Measurements from ENCODE around the gene OPCML. TPM values are rescaled to one million over a fixed set of nuclear protein-coding genes. Genes with fewer than 3 reads are reported as not detected.

Gene OPCML
- total RNA-seq, 2 experiments from 2014 or later: not detected

DNA sequence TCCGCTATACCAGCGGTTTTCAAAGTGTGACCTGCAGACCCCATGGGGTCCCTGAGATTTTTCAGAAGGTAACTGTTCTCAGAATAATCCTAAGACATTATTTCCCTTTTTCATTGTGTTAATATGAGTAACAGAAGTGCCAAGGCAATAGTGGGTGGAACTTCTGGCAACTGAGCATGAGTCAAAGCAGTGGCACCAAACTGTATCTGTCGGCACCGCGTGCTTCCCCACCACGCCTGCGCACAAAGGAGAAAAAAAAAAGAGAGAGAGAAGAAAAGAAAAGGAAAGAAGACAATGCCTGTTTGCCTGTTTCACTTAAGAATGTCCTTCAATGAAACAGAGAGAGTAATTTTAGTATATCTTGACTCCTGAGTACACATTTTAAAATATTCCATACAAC lies 679.9 kb downstream of the OPCML start:
- intact Hi-C loops (cut with DNase I, micrococcal nuclease): no loop called here
- H3K27ac Mint-ChIP-seq: no peak overlapping the region
- CTCF ChIA-PET: no interaction called here

DNA sequence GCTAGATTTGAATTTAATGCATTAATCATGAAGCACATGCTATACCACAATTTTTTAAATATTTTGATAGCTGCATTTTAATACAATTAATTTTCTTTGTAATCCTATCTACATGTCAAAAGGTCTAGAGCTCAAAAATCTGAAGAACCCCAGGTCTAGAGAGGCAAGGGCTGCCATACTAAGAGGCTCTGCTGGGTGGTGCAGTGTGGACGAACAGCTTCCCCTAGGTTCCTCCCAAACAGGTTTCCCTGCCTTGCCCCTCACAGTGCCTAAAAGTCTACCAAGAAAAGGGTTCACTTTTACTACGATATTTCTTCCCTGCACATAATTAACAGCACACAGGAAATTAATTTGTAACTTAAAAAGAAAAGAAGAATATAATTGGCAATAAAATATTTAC lies 681.1 kb downstream of the OPCML start:
- CTCF ChIA-PET: no interaction called here
- Mint-ChIP-seq H3K4me3 (no peak overlapping the region), H3K4me1 (no peaks in the 10 kb centered on the region)

More for the DNA sequence above, 679.9 kb downstream of the OPCML start:
- H3K27me3 Mint-ChIP-seq: peaks cover 3% of the 10 kb centered on the region
- POLR2A ChIA-PET: no interaction called here
- no peak for DNase-seq
- no peaks in the 10 kb centered on the region for H3K9me3 Mint-ChIP-seq (ENCODE audit: low read depth)
- no peak overlapping the region for H3K4me3 Mint-ChIP-seq
- H3K4me1 Mint-ChIP-seq: no peaks in the 10 kb centered on the region
- H3K36me3 Mint-ChIP-seq (ENCODE audit: low read depth): no peaks in the 10 kb centered on the region
- ATAC-seq: no peak

DNA sequence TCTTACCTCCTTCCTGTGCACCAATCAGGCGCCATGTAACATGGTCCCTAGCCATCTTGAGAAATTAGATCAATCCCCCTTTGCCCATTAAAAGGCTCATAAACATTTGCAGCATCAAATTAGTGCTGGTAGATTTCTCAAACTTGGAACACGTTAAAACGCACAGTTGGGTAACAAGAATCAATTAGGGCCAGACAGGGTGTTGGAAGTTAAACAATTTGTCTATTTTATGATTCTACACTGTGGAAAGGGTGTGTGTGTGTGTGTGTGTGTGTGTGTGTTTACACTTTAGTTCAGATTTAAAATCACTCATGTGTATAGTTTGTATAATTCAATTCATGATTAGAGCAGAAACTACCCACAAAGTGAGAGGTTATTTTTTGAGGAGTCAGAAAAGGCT lies 682.0 kb downstream of the OPCML start:
- Mint-ChIP-seq H3K9me3 (ENCODE audit: low read depth) (no peaks in the 10 kb centered on the region), H3K27ac (no peak overlapping the region), H3K4me1 (no peaks in the 10 kb centered on the region), H3K36me3 (ENCODE audit: low read depth) (no peaks in the 10 kb centered on the region), H3K4me3 (no peak overlapping the region), H3K27me3 (peaks cover 2% of the 10 kb centered on the region)
- POLR2A ChIA-PET: interaction anchor here (0.5 kb wide), 1 partner anchor 36 kb away, joined by 4 read pairs; no protein-coding TSS in a partner anchor
- ATAC-seq (no peak), DNase-seq (no peak)
- intact Hi-C loops (cut with DNase I, micrococcal nuclease): no loop called here
- CTCF ChIA-PET: no interaction called here

More for the DNA sequence above, 681.1 kb downstream of the OPCML start:
- H3K36me3 Mint-ChIP-seq (ENCODE audit: low read depth): no peaks in the 10 kb centered on the region
- H3K9me3 Mint-ChIP-seq (ENCODE audit: low read depth): no peaks in the 10 kb centered on the region
- DNase-seq: no peak
- POLR2A ChIA-PET: no interaction called here
- intact Hi-C loops (cut with DNase I, micrococcal nuclease): no loop called here
- no peak for ATAC-seq
- H3K27me3 Mint-ChIP-seq: peaks cover 2% of the 10 kb centered on the region
- H3K27ac Mint-ChIP-seq: no peak overlapping the region

DNA sequence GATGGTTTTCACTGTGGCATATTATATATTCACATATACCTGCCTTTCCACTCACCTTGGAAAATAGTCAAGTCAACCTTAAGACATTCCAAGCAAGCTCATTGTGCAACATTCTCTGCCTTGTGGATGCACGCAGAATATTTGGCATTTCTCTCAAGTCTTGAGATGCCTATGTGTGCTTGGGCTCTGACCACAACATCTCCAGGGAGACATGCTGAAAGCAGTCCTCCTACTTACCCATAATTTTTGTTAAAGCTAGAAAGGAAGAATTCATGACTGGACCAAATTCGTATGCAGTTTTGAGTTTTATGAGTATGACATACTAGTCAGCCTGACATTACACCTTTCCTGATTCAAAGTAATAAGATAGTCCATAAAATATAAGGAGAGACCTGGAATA lies 684.0 kb downstream of the OPCML start:
- Mint-ChIP-seq H3K27ac (no peak overlapping the region), H3K4me3 (no peak overlapping the region), H3K9me3 (ENCODE audit: low read depth) (no peaks in the 10 kb centered on the region), H3K27me3 (peaks cover 2% of the 10 kb centered on the region), H3K4me1 (no peaks in the 10 kb centered on the region), H3K36me3 (ENCODE audit: low read depth) (no peaks in the 10 kb centered on the region)
- POLR2A ChIA-PET: no interaction called here
- ATAC-seq (no peak), DNase-seq (no peak)
- intact Hi-C loops (cut with DNase I, micrococcal nuclease): no loop called here
- CTCF ChIA-PET: no interaction called here

DNA sequence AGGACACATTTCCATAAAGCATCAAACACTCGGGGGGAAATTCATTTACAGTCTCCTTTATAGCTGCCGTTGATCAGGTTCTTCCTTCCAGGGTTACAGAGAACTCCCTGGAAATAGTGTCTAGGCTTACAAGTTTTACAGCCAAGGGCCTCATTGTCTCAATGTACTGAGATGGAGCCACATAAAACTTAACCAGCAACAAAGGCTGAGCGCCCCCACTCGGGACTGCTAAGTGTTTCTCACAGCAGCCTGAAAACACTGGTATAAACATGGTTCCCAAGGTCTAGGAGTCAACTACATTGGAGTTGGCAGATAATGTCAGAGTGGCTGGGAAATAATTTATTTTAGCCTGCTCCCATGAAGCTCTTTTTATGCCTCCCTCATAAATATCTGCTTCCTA lies 686.2 kb downstream of the OPCML start:
- no peak overlapping the region for H3K27ac Mint-ChIP-seq
- H3K9me3 Mint-ChIP-seq (ENCODE audit: low read depth): no peaks in the 10 kb centered on the region
- POLR2A ChIA-PET: no interaction called here
- peaks cover 2% of the 10 kb centered on the region for H3K27me3 Mint-ChIP-seq
- intact Hi-C loops (cut with DNase I, micrococcal nuclease): no loop called here
- H3K36me3 Mint-ChIP-seq (ENCODE audit: low read depth): no peaks in the 10 kb centered on the region
- no peak for DNase-seq
- no peaks in the 10 kb centered on the region for H3K4me1 Mint-ChIP-seq
- H3K4me3 Mint-ChIP-seq: no peak overlapping the region
- no peak for ATAC-seq
- CTCF ChIA-PET: no interaction called here

DNA sequence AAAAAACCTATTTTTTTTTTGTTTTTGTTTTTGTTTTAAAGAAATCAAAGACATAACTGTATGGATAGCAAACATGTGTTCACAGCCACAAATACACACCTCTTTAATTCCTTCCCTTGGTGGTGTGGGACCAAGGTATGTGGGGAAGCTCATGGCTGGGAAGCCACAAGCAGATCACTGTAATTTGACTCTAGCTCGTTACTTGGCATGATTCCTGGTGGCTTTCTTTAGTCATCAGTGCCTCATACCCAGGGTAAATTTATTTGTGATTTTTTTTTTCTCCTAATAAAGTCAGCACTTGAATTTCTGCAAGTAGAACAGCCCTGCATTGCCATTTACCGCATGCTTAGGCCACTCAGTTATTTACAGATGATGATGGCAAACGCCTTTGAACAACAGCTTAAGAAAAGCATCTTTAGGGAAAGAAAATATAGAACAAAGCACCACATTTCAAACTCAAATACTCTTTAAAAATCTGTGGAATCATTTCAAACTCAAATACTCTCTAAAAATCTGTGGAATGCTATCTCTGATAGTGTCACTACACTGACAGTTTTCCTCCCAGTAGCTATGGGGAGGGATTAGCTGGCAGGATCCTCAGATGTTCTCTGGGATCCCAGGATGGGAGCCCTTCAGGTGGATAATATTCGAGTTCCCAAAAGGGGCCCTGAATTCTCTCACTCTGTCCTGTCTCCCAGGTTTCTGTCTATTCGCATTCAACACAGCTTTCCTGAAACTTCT lies 687.2 kb downstream of the OPCML start:
- ChIA-PET CTCF (no interaction called here), POLR2A (no interaction called here)
- H3K36me3 Mint-ChIP-seq (ENCODE audit: low read depth): no peaks in the 10 kb centered on the region
- no peaks in the 10 kb centered on the region for H3K4me1 Mint-ChIP-seq
- intact Hi-C loops (cut with DNase I, micrococcal nuclease): no loop called here
- peaks cover 2% of the 10 kb centered on the region for H3K27me3 Mint-ChIP-seq
- H3K9me3 Mint-ChIP-seq (ENCODE audit: low read depth): no peaks in the 10 kb centered on the region
- DNase-seq (no peak), ATAC-seq (no peak)
- no peak overlapping the region for H3K27ac Mint-ChIP-seq
- H3K4me3 Mint-ChIP-seq: no peak overlapping the region

DNA sequence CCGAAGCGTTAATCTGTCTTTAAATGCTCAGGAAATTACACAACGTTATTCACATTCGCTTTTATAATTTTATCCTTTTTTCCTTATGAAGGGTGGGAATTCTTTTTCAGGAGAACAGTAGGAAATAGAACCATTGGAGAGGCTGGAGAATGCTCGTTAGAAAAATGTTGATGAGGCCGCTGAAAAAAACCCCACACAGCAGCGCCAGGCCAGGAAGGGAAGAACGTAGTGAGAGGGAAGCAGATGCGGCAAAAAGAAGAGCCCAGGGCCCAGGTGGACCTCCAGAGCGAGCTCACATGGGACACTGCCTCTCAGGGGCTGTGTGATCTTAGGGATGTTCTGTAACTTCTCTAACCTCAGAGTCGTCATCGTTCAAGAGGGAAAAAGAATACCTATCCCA lies 691.6 kb downstream of the OPCML start:
- Mint-ChIP-seq H3K27ac (no peak overlapping the region), H3K9me3 (ENCODE audit: low read depth) (peaks cover 2% of the 10 kb centered on the region), H3K36me3 (ENCODE audit: low read depth) (no peaks in the 10 kb centered on the region), H3K27me3 (peaks cover 3% of the 10 kb centered on the region), H3K4me3 (no peak overlapping the region), H3K4me1 (no peaks in the 10 kb centered on the region)
- no peak for DNase-seq
- CTCF ChIA-PET: no interaction called here
- ATAC-seq: no peak
- POLR2A ChIA-PET: no interaction called here
- intact Hi-C loops (cut with DNase I, micrococcal nuclease): no loop called here

DNA sequence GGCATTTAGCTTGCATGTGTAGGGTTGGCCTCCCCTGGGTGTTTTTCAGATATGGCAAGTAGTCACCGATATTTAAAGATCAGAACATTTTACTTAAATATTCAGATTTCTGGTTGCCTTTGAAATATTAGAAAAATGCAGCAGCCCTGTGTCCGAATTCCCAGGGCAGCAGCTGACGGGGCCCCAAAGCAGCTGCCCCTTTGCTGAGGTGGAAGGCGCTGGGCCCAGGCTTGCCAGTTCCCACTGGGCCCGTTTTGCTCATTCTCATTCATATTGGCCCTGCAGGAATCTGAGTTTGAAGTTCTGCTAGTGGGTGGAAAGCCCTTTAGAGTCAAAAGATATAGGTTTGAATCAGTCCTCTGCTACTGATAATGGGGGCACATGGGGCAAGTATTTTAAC lies 692.1 kb downstream of the OPCML start:
- Mint-ChIP-seq H3K36me3 (ENCODE audit: low read depth) (no peaks in the 10 kb centered on the region), H3K4me1 (no peaks in the 10 kb centered on the region), H3K27me3 (peaks cover 3% of the 10 kb centered on the region), H3K4me3 (no peak overlapping the region), H3K27ac (no peak overlapping the region), H3K9me3 (ENCODE audit: low read depth) (peaks cover 2% of the 10 kb centered on the region)
- no peak for DNase-seq
- ChIA-PET POLR2A (no interaction called here), CTCF (no interaction called here)
- intact Hi-C loops (cut with DNase I, micrococcal nuclease): no loop called here
- ATAC-seq: no peak

DNA sequence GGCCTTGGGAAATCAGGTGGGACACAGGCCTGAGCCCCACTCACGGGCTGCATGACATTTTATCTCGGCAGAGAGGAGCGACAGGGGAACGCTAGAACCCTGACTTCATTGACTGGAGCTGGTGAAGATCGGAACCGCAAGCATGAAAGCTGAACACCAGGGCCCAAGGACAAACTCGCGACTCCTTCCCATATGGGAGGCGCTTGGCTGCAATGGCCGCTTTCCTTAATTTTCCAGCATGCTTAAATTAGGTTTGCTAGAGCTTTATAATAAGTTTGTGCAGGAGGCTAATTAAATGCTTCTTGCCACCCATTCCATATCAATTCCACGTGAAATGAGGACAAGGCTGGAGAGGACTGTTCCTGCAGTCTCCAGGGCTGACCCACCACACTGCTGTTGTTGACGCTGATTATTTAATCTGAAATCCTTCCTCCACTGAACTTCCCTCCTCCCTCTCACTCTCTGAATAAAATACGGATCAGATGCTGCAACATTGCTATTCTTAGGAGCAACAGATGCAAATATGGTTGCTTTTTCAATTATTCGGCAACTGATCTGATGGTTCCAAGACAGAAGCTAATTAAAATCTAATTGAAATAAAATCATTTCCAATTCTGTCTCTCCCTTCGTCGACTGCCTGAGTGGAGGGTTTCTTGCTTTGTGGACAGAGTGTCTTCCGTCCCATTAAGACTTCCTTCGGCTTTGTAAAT lies 692.9 kb downstream of the OPCML start:
- POLR2A ChIA-PET: no interaction called here

DNA sequence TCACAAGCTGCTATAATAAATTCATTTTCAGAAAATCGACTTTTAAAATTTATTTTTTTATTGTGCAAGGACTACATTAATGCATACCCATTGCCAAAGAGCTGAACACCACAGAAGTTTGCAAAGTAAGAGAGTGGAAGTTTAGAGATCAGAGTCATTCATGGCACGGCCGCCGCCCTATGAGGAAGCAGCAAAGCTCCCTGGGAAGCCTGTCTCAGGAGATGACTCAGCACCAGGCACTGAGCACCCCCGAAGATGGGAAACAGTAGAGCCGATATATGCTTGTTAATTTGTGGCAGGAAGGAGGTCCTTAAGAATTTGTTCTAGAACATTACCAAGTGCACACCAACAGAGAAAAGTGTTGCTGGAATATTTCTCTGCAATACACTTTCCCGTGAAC lies 693.7 kb downstream of the OPCML start:
- H3K4me1 Mint-ChIP-seq: no peaks in the 10 kb centered on the region
- DNase-seq (no peak), ATAC-seq (no peak)
- no peak overlapping the region for H3K4me3 Mint-ChIP-seq
- H3K9me3 Mint-ChIP-seq (ENCODE audit: low read depth): peaks cover 2% of the 10 kb centered on the region
- POLR2A ChIA-PET: no interaction called here
- intact Hi-C loops (cut with DNase I, micrococcal nuclease): no loop called here
- no peak overlapping the region for H3K27ac Mint-ChIP-seq
- no peaks in the 10 kb centered on the region for H3K36me3 Mint-ChIP-seq (ENCODE audit: low read depth)
- CTCF ChIA-PET: no interaction called here
- peaks cover 3% of the 10 kb centered on the region for H3K27me3 Mint-ChIP-seq

More for the DNA sequence above, 692.9 kb downstream of the OPCML start:
- no peak overlapping the region for H3K27ac Mint-ChIP-seq
- CTCF ChIA-PET: no interaction called here
- no peaks in the 10 kb centered on the region for H3K4me1 Mint-ChIP-seq
- intact Hi-C loops (cut with DNase I, micrococcal nuclease): no loop called here
- H3K4me3 Mint-ChIP-seq: no peak overlapping the region
- DNase-seq: no peak
- H3K27me3 Mint-ChIP-seq: peaks cover 3% of the 10 kb centered on the region
- no peaks in the 10 kb centered on the region for H3K36me3 Mint-ChIP-seq (ENCODE audit: low read depth)
- peaks cover 2% of the 10 kb centered on the region for H3K9me3 Mint-ChIP-seq (ENCODE audit: low read depth)
- ATAC-seq: no peak

DNA sequence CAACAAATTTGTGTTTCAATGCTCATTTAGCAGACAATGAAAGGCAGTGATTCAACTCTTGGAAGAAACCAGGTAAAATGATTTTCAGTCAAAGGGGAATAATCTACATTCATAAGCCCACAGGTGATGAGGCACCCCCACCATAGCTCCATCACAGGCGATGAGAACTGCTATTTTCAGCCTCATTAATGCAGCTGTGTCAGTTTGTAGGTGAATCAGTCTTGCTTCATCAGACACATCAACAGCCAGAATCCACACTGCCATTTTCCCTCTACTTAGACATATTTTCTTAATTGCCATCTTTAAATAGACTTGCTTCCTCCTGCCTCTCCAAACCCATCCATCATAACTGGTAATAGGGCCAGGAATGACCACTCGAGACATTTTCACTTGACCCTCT lies 701.0 kb downstream of the OPCML start:
- ChIA-PET CTCF (no interaction called here), POLR2A (no interaction called here)
- intact Hi-C loops (cut with DNase I, micrococcal nuclease): no loop called here
- no peaks in the 10 kb centered on the region for H3K36me3 Mint-ChIP-seq (ENCODE audit: low read depth)
- ATAC-seq: no peak
- DNase-seq: no peak
- H3K27ac Mint-ChIP-seq: no peak overlapping the region
- no peaks in the 10 kb centered on the region for H3K9me3 Mint-ChIP-seq (ENCODE audit: low read depth)
- no peak overlapping the region for H3K4me3 Mint-ChIP-seq
- H3K27me3 Mint-ChIP-seq: peaks cover 3% of the 10 kb centered on the region
- H3K4me1 Mint-ChIP-seq: no peaks in the 10 kb centered on the region

DNA sequence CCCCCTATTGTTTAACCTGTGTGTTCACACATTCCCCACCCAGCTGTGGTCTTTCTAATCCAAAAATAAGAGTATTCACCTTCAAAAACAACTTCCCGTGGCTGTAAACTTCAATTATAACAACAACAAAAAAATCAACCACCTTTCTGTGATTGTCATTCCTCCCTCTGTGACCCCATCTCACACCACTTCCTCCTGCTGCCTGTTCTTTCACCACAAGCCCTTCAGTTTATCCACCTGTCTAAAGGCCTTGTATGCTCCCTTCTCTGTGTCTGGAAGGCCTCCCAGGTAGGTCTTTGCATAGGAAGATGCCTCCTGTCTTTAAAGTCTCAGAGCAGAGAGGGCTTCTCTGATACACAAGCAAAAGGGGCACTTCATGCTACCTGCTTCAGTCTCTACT lies 707.7 kb downstream of the OPCML start:
- intact Hi-C loops (cut with DNase I, micrococcal nuclease): no loop called here
- CTCF ChIA-PET: no interaction called here
- no peak overlapping the region for H3K4me3 Mint-ChIP-seq
- POLR2A ChIA-PET: no interaction called here
- H3K9me3 Mint-ChIP-seq (ENCODE audit: low read depth): no peaks in the 10 kb centered on the region
- ATAC-seq: no peak
- no peaks in the 10 kb centered on the region for H3K27me3 Mint-ChIP-seq
- H3K36me3 Mint-ChIP-seq (ENCODE audit: low read depth): no peaks in the 10 kb centered on the region
- H3K27ac Mint-ChIP-seq: no peak overlapping the region
- no peaks in the 10 kb centered on the region for H3K4me1 Mint-ChIP-seq
- DNase-seq: no peak
